Right atrium auricular region (tissue), 2 donors: ENCODE data around the gene STK38L. TPM values are rescaled to one million over a fixed set of nuclear protein-coding genes. Genes with fewer than 3 reads are reported as not detected.

ENCODE experiments used
- DNase-seq: peaks from one replicate; pipeline ENCODE4 v3.0.0-alpha.2; 2019; ENCODE audit warnings: low spot score
- H3K27ac ChIP-seq, 2 donors: fragments of 200-600 bp; sonication (generic); 1 replicate in 1 of 2; 2 replicates in 1 of 2; pipeline ENCODE4 v1.5.1; 2016 to 2019
- H3K27me3 ChIP-seq, 2 donors: fragments of 200-600 bp; sonication (generic); one replicate each; pipeline versions ENCODE4 v1.5.1 to v1.6.0; 2017 to 2019
- H3K36me3 ChIP-seq: fragments of 200-600 bp; sonication (generic); one replicate; pipeline ENCODE4 v1.5.1; 2016
- H3K4me1 ChIP-seq, 2 donors: fragments of 200-600 bp; sonication (generic); one replicate each; pipeline versions ENCODE4 v1.5.1 to v1.6.0; 2017 to 2019
- H3K4me3 ChIP-seq, 2 donors: fragments of 200-600 bp; sonication (generic); 1 replicate in 1 of 2; 2 replicates in 1 of 2; pipeline ENCODE4 v1.5.1; 2017 to 2019; ENCODE audit warnings: mild to moderate bottlenecking in 1 of 2, moderate library complexity in 1 of 2
- H3K9me3 ChIP-seq, 2 donors: fragments of 200-600 bp; sonication (generic); one replicate each; pipeline ENCODE4 v1.5.1; 2019
- CTCF ChIP-seq, 2 donors: fragments of 200-600 bp; sonication (generic); IDR thresholded peaks; one replicate each; pipeline ENCODE4 v1.5.1; 2019; ENCODE audit warnings: antibody characterized with exemption in 2 of 2
- total RNA-seq, 2 donors: library from RNA; depleted of rRNA; stranded (reverse); fragments of >200 nt; gene quantifications; one replicate each; pipeline ENCODE4 v1.1.0, GENCODE V29; 2016

STK38L gene
- total RNA-seq, 2 donors from 2014 or later = 65.9 to 93.2 TPM

DNA sequence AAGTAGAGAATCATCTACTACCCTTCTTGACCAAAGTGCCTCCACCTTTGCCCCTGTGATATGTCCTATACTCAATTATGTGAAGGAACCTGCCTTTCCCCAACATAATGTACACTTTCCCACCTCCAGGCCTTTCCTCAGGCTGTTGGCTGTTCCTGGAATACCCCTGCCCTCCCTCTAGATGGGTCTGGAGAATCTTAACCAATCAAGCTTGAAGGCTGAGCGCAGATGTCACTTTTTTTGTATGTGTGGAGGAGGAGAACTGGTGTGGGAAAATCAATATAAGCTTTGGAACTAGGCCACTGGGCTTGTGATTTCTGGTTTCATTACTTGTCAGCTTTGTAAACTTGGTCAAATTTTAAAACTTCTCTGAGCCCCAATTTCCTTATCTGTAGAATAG is 93.3 kb downstream of the STK38L start:
- Histone ChIP-seq H3K9me3 (no peaks in the 10 kb centered on the region), H3K27ac (no peak overlapping the region), H3K27me3 (no peaks in the 10 kb centered on the region), H3K4me1 (peaks cover 0 to 2% of the 10 kb centered on the region in 2 donors), H3K4me3 (no peak overlapping the region), H3K36me3 (no peaks in the 10 kb centered on the region)
- TF ChIP-seq CTCF (IDR thresholded peaks at IDR 0.05) = no peak
- DNase-seq = no peak

- H3K9me3 ChIP-seq = no peaks in the 10 kb centered on the region
- no peaks in the 10 kb centered on the region for H3K36me3 ChIP-seq
- DNase-seq = no peak
- no peaks in the 10 kb centered on the region for H3K27me3 ChIP-seq
- H3K27ac ChIP-seq = no peak overlapping the region
- H3K4me1 ChIP-seq = no peaks in the 10 kb centered on the region
- TF ChIP-seq CTCF (IDR thresholded peaks at IDR 0.05) = no peak
- no peak overlapping the region for H3K4me3 ChIP-seq
These were observed 94.4 kb downstream of the STK38L start for GRCh38 chr12:27338473-27338872.

DNA sequence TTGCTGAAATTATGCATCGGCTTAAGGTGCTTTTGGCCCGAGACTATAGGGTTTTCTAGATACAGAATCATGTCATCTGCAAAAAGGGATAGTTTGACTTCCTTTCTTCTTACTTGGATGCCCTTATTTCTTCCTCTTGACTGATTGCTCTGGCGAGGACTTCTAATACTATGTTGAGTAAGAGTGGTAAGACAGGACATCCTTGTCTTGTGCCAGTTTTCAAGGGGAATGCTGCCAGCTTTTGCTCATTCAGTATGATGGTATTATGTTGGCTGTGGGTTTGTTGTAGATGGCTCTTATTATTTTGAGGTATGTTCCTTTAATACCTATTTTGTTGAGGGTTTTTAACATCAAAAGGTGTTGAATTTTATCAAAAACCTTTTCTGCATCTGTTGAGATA is 96.9 kb downstream of the STK38L start:
- no peaks in the 10 kb centered on the region for H3K9me3 ChIP-seq
- H3K27ac ChIP-seq = no peak overlapping the region
- no peak overlapping the region for H3K4me3 ChIP-seq
- no peak for TF ChIP-seq CTCF (IDR thresholded peaks at IDR 0.05)
- no peaks in the 10 kb centered on the region for H3K36me3 ChIP-seq
- no peak for DNase-seq
- H3K27me3 ChIP-seq = no peaks in the 10 kb centered on the region
- H3K4me1 ChIP-seq = no peaks in the 10 kb centered on the region

DNA sequence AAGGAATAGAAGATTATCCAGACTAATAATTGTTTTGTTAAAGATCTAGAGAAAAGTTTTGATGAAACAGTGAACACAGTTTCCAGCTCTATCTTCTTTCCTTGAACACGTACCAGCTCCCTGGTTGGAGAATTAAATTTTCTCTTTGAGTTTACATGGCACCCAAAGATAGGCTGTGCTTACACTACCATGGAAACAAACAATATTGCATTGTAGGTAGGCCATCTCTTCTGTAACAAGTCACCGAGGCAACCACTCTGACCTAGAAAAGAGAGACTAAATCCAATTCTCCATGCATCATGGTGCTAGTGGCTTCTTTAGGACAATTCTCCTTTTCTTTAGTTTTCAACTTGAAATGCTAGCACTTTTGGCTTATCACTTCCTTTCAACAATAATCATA is 98.5 kb downstream of the STK38L start:
- no peak overlapping the region for H3K4me3 ChIP-seq
- no peak overlapping the region for H3K27ac ChIP-seq
- no peak for DNase-seq
- no peak for TF ChIP-seq CTCF (IDR thresholded peaks at IDR 0.05)
- H3K36me3 ChIP-seq = no peaks in the 10 kb centered on the region
- H3K4me1 ChIP-seq = no peaks in the 10 kb centered on the region
- no peaks in the 10 kb centered on the region for H3K9me3 ChIP-seq
- H3K27me3 ChIP-seq = no peaks in the 10 kb centered on the region

DNA sequence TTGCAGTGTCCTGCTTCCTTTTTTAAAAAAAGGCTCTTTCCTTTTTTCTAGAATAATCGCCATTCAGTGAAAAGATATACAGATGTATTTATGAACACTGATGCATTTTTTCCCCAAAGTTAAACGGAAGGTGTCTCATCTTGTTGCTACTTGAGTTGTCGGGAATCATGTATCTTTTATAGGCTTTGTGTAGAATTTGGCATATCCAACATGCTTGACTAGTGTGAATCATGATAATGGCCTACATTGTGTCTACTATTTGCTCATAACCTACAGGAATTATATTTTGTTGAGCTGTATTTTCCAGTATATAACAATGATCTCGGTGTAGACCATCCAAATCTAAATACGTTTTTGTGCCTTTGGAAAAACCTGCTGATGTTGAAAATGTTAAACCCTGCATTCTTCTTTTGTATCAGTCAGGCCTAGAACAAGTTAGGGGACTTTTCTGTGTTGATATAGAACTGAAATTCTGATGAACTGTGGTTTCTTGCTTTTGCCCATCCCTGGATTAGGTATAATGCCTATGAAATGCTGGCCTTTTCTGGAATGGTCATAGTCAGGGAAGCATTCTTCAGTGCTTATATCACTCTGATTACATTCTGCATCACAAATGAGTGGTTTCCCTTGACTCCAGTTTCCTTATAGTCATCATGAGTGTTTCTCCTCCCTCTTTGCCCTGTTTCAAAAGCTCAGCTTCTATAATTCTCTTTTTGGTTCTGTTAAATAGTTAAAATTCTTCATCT is 99.3 kb downstream of the STK38L start:
- Histone ChIP-seq H3K9me3 (no peaks in the 10 kb centered on the region), H3K4me3 (no peak overlapping the region), H3K36me3 (no peaks in the 10 kb centered on the region), H3K27me3 (no peaks in the 10 kb centered on the region), H3K27ac (no peak overlapping the region), H3K4me1 (no peaks in the 10 kb centered on the region)
- no peak for TF ChIP-seq CTCF (IDR thresholded peaks at IDR 0.05)
- DNase-seq = no peak

GRCh38 chr12:27344246-27344645 is 100.2 kb downstream of the STK38L start:
- no peaks in the 10 kb centered on the region for H3K27me3 ChIP-seq
- H3K36me3 ChIP-seq = no peaks in the 10 kb centered on the region
- no peaks in the 10 kb centered on the region for H3K9me3 ChIP-seq
- H3K27ac ChIP-seq = no peak overlapping the region
- DNase-seq = no peak
- no peaks in the 10 kb centered on the region for H3K4me1 ChIP-seq
- no peak overlapping the region for H3K4me3 ChIP-seq
- no peak for TF ChIP-seq CTCF (IDR thresholded peaks at IDR 0.05)
